ENCODE measurements around the gene YY1. TPM values are rescaled to one million over a fixed set of nuclear protein-coding genes. Genes with fewer than 3 reads are reported as not detected.

The YY1 gene
- total and polyA plus RNA-seq, 8 donors: 23.0 to 68.1 (median 41.9) TPM

GRCh38 chr14:100215330-100215885, 23.5 kb upstream of the YY1 start:
- Histone ChIP-seq H3K9me3 (no peaks in the 10 kb centered on the region), H3K27ac (peak overlapping the region; percentile 92 to 100 (median 99)), H3K27me3 (no peaks in the 10 kb centered on the region), H3K4me3 (no peak overlapping the region), H3K4me1 (peaks cover 16 to 30% (median 27%) of the 10 kb centered on the region in 4 donors), H3K36me3 (no peaks in the 10 kb centered on the region)
- no peak for DNase-seq
- WGBS, 5 donors: 61 to 81% (median 72%) methylated on average over 12 of the region's 12 CpGs
- TF ChIP-seq CTCF (IDR thresholded peaks at IDR 0.05) (no peak), POLR2AphosphoS5 (IDR thresholded peaks at IDR 0.05) (no peak), EP300 (IDR thresholded peaks at IDR 0.05) (no peak), POLR2A (IDR thresholded peaks at IDR 0.05) (no peak)
- intact Hi-C loops (cut with DNase I; ENCODE audit: low total_unique reads): no loop called here

GRCh38 chr14:100219126-100219785, 19.7 kb upstream of the YY1 start:
- 67 to 90% (median 79%) methylated on average over 4 of the region's 4 CpGs for WGBS, 5 donors
- Histone ChIP-seq H3K4me3 (no peak overlapping the region), H3K9me3 (no peaks in the 10 kb centered on the region), H3K27me3 (no peaks in the 10 kb centered on the region), H3K36me3 (no peaks in the 10 kb centered on the region), H3K4me1 (peaks cover 41 to 52% (median 51%) of the 10 kb centered on the region in 4 donors), H3K27ac (no peak overlapping the region)
- TF ChIP-seq CTCF (IDR thresholded peaks at IDR 0.05) (no peak), EP300 (IDR thresholded peaks at IDR 0.05) (no peak), POLR2AphosphoS5 (IDR thresholded peaks at IDR 0.05) (no peak), POLR2A (IDR thresholded peaks at IDR 0.05) (no peak)
- intact Hi-C loops (cut with DNase I; ENCODE audit: low total_unique reads): no loop called here
- DNase-seq: peak in 1 of 2 donors; percentile 37

GRCh38 chr14:100221533-100222223, 17.3 kb upstream of the YY1 start:
- DNase-seq: peak; percentile 79 to 91
- intact Hi-C loops (cut with DNase I; ENCODE audit: low total_unique reads): no loop called here
- no peak for TF ChIP-seq EP300 (IDR thresholded peaks at IDR 0.05)
- TF ChIP-seq POLR2AphosphoS5 (IDR thresholded peaks at IDR 0.05): peak in 2 of 3 donors; percentile 23 to 66
- WGBS, 5 donors: 1 to 5% (median 2%) methylated on average over 15 of the region's 15 CpGs
- H3K27ac ChIP-seq: peak overlapping the region; percentile 72 to 83 (median 78)
- no peaks in the 10 kb centered on the region for H3K9me3 ChIP-seq
- H3K4me3 ChIP-seq: peak overlapping the region; percentile 45 to 59 (median 48)
- H3K4me1 ChIP-seq: peaks cover 30 to 46% (median 36%) of the 10 kb centered on the region in 4 donors
- no peaks in the 10 kb centered on the region for H3K36me3 ChIP-seq
- H3K27me3 ChIP-seq: no peaks in the 10 kb centered on the region

- Histone ChIP-seq H3K27me3 (no peaks in the 10 kb centered on the region), H3K4me3 (peak overlapping the region; percentile 45 to 59 (median 48)), H3K4me1 (peaks cover 30 to 46% (median 36%) of the 10 kb centered on the region in 4 donors), H3K9me3 (no peaks in the 10 kb centered on the region), H3K27ac (peak overlapping the region; percentile 72 to 83 (median 78)), H3K36me3 (no peaks in the 10 kb centered on the region)
- TF ChIP-seq CTCF (IDR thresholded peaks at IDR 0.05) (no peak), POLR2A (IDR thresholded peaks at IDR 0.05) (no peak), EP300 (IDR thresholded peaks at IDR 0.05) (no peak), POLR2AphosphoS5 (IDR thresholded peaks at IDR 0.05) (no peak)
- DNase-seq: peak in 1 of 2 donors; percentile 55
- WGBS, 5 donors: 28 to 46% (median 35%) methylated on average over 14 of the region's 14 CpGs
- intact Hi-C loops (cut with DNase I; ENCODE audit: low total_unique reads): no loop called here
Measured at GRCh38 chr14:100222224-100223093, 16.5 kb upstream of the YY1 start.
